ENCODE results near the gene STIP1.

The STIP1 gene

DNA sequence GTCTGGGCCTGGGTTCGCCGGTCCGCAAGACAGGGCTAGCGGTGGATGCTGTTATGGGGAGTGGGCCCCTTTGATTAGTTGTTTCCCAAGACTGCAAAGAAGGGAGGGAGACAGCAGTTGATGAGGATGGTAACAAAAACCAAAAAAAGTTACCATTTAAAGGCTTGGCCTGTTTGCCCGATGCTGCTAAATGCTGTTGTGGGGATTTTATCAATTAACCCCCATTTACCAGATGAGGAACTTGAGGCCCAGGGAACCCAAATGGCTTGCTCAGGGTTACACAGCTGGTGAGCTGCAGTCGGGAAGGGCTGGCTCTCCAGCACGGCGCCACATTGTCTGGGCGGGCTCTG lies 36.7 kb downstream of the STIP1 start:
- Histone ChIP-seq H3K4me1 (ENCODE audit: control insufficient read depth in 1 of 2, insufficient read depth in 1 of 2, low read depth in 1 of 2, low read length in 1 of 2) (peaks cover 24 to 26% of the 10 kb centered on the region in 2 experiments), H3K9me3 (no peaks in the 10 kb centered on the region), H3K27ac (peak overlapping the region; percentile 85), H3K36me3 (peaks cover 71% of the 10 kb centered on the region), H3K4me3 (ENCODE audit: low read depth in 1 of 2, low read length in 1 of 2) (no peak overlapping the region), H3K27me3 (no peaks in the 10 kb centered on the region)
- TF ChIP-seq, protein P1, sequence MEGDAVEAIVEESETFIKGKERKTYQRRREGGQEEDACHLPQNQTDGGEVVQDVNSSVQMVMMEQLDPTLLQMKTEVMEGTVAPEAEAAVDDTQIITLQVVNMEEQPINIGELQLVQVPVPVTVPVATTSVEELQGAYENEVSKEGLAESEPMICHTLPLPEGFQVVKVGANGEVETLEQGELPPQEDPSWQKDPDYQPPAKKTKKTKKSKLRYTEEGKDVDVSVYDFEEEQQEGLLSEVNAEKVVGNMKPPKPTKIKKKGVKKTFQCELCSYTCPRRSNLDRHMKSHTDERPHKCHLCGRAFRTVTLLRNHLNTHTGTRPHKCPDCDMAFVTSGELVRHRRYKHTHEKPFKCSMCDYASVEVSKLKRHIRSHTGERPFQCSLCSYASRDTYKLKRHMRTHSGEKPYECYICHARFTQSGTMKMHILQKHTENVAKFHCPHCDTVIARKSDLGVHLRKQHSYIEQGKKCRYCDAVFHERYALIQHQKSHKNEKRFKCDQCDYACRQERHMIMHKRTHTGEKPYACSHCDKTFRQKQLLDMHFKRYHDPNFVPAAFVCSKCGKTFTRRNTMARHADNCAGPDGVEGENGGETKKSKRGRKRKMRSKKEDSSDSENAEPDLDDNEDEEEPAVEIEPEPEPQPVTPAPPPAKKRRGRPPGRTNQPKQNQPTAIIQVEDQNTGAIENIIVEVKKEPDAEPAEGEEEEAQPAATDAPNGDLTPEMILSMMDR (IDR thresholded peaks at IDR 0.05), result no peak

DNA sequence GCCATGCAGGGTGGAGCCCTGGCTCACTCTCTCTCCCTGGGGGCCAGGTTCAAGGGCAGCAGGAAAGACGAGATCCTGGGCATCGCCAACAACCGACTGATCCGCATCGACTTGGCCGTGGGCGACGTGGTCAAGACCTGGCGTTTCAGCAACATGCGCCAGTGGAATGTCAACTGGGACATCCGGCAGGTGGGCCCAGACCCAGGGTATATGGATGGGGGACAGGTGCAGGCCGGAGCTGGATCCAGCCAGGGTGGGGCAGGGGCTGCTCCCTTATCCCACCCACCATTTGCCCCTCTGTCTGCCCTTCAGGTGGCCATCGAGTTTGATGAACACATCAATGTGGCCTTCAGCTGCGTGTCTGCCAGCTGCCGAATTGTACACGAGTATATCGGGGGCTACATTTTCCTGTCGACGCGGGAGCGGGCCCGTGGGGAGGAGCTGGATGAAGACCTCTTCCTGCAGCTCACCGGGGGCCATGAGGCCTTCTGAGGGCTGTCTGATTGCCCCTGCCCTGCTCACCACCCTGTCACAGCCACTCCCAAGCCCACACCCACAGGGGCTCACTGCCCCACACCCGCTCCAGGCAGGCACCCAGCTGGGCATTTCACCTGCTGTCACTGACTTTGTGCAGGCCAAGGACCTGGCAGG lies 37.2 kb downstream of the STIP1 start:
- peaks cover 24 to 27% of the 10 kb centered on the region in 2 experiments for H3K4me1 ChIP-seq (ENCODE audit: control insufficient read depth in 1 of 2, insufficient read depth in 1 of 2, low read depth in 1 of 2, low read length in 1 of 2)
- TF ChIP-seq, protein P1 (IDR thresholded peaks at IDR 0.05), result no peak
- no peaks in the 10 kb centered on the region for H3K27me3 ChIP-seq
- H3K9me3 ChIP-seq, result no peaks in the 10 kb centered on the region
- H3K27ac ChIP-seq, result peak overlapping the region; percentile 85
- H3K36me3 ChIP-seq, result peaks cover 66% of the 10 kb centered on the region
- H3K4me3 ChIP-seq (ENCODE audit: low read depth in 1 of 2, low read length in 1 of 2), result no peak overlapping the region

DNA sequence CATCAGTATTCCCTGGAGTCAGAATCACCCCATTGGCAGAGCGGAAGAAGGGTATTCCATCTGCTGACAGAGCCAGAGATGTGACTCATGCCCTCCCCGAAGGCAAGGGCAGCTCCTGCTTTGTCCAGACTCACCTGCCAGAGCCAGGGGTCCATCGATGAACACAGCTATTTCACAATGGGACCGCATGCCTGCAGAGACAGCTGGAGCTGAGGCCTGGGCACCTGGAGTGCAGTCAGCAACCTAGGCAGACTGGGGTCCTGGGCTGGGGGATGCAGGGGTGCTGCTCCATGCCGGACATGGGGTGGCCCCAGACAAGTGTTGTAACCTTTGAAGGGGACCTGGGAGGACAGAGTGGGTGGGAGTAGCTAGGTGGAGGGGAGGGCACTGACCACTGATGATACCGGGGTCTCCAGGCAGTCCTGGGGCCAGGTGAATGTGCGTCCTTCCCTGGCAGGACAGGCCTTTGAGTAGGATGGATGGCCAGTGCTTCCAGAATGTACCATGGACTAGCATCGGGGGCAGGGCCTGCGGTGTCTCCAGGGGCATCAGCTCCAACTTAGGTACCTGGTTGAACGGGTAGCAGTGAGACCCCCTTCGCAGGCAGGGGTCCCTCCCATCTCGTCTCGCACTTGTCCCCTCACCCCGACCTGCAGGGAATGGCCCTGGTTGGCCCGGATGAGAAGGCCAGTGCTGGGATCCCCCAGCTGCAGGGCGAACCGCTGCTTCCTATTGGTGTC lies 38.4 kb downstream of the STIP1 start:
- TF ChIP-seq, protein P1 (IDR thresholded peaks at IDR 0.05), result no peak
- Histone ChIP-seq H3K27me3 (no peaks in the 10 kb centered on the region), H3K27ac (peak overlapping the region; percentile 85), H3K9me3 (no peaks in the 10 kb centered on the region), H3K4me1 (ENCODE audit: control insufficient read depth in 1 of 2, insufficient read depth in 1 of 2, low read depth in 1 of 2, low read length in 1 of 2) (peaks cover 28 to 31% of the 10 kb centered on the region in 2 experiments), H3K36me3 (peaks cover 54% of the 10 kb centered on the region), H3K4me3 (ENCODE audit: low read depth in 1 of 2, low read length in 1 of 2) (no peak overlapping the region)

DNA sequence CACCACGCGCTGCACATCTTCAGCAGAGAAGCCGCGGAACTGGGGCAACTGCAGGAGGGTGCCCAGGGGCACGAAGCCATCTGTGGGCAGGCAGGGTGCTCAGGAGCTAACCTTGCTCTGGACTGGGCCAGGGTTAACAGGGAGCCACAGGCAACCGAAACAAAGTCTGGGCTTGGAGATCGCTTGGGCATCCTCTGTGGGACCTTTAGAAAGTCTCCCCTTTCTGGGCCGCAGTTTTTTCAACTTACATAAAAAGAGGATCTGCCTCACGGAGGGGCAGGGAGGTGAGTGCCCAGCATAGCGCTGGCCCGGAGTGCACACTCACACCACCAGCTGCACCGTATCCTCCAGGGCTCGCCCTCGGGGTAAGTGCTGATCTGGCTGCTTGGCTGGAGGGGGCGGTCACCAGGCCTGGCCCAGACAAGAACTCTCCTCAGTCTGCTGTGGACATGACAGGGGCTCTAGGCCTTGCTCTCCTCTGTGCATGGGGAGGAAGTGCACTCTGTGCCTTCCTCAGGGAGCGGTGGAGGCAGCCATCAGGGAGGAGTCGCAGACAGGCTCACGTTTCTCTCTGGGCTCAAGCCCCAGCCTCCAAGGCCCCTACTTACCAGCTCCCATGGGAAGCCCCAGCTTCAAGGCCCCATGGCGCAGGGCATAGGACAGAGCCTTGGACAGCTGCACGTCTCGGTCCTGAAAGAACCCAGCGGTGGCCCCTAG lies 39.1 kb downstream of the STIP1 start:
- H3K9me3 ChIP-seq, result no peaks in the 10 kb centered on the region
- peak overlapping the region; percentile 85 for H3K27ac ChIP-seq
- TF ChIP-seq, protein P1 (IDR thresholded peaks at IDR 0.05), result no peak
- H3K27me3 ChIP-seq, result no peaks in the 10 kb centered on the region
- peaks cover 35 to 38% of the 10 kb centered on the region in 2 experiments for H3K4me1 ChIP-seq (ENCODE audit: control insufficient read depth in 1 of 2, insufficient read depth in 1 of 2, low read depth in 1 of 2, low read length in 1 of 2)
- peak overlapping the region; percentile 75 to 84 for H3K4me3 ChIP-seq (ENCODE audit: low read depth in 1 of 2, low read length in 1 of 2)
- H3K36me3 ChIP-seq, result peaks cover 46% of the 10 kb centered on the region

DNA sequence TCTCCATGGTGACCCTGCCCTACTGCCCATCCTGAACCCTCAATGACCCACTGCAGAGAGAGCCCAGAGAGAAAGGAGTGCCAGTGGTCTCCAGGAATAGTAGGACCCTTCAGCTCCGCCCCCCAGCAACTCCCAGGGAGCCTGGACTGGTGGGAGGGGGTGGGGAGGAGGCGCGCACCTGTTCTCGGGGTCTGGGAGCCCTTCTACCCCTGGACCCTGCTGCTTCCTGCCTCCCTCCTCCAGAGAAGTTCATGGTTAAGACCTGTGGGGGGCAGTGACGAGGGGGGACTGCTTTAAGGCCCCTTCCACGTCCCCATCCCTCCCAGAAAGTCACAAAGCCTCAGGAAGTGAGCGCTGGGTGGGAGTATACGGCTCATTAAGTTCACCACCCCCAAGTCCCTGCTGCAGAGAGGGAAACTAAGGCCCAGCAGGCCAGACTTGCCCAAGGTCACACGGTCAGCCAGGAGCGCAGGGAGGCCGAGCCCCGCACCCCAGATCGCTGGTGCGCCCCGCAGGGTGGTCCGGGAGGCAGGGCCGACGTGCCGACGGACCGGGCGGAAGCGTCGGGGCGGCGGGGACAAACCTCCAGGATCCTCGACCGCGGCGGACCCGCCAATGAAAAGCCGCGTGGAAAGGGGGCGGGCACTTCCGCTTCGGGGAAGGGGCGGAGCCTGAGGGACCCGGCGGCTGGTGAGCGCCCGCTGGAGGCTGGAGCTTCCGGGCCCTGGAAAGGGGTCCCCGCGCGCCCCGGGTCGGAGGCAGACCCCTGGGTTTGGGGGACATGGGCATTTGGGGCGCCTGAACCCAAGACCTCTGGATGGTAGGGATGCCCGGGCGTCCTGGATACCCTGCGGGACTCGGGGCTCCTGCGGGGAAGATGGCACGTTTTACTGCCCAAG lies 39.9 kb downstream of the STIP1 start, which contains the start of the genes NUDT22 and TRPT1:
Gene NUDT22, plus strand, starts transcription at position 667 of the 899 bp plus-strand sequence. CDS start 379 bp downstream, outside the sequence.
Gene TRPT1, minus strand, starts transcription at position 579 of the 899 bp plus-strand sequence. Its CDS starts 326 bp downstream, at position 253.
- TF ChIP-seq, protein P1 (IDR thresholded peaks at IDR 0.05), result no peak
- no peaks in the 10 kb centered on the region for H3K9me3 ChIP-seq
- H3K27me3 ChIP-seq, result no peaks in the 10 kb centered on the region
- H3K4me1 ChIP-seq (ENCODE audit: control insufficient read depth in 1 of 2, insufficient read depth in 1 of 2, low read depth in 1 of 2, low read length in 1 of 2), result peaks cover 40 to 43% of the 10 kb centered on the region in 2 experiments
- H3K4me3 ChIP-seq (ENCODE audit: low read depth in 1 of 2, low read length in 1 of 2), result peak within 1 kb of the TSS; percentile 75 to 84
- H3K27ac ChIP-seq, result peak within 1 kb of the TSS; percentile 85
- H3K36me3 ChIP-seq, result peaks cover 38% of the 10 kb centered on the region
